ENCODE measurements around the gene CYP4F22.
"Not testable (repeated sequence)": the region's sequence is repeated elsewhere in the genome, so short reads cannot be mapped to it uniquely, and the experiment has no call there.

CYP4F22 gene

DNA sequence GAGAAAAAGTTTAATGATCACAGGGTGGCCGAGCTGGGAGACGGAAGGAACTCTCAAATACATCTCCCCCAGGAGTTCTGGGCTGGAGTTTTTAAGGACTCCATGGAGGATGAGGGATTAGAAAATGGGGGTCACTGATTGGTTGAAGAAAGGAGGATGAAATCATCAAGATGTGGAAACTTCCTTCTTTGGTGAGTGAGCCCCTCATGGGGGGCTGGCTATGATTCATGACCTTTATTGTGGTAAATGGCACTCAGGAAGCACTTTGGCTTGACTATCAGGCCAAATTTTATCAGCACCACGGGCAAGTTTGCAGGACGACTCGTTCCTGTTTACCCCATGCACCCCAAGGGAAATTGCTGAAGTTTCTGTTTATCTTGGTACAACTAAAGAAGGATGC lies 84.2 kb downstream of the CYP4F22 start:
- not testable (repeated sequence) for ATAC-seq; H3K4me3 Mint-ChIP-seq; DNase-seq; H3K4me1 Mint-ChIP-seq; H3K36me3 Mint-ChIP-seq (ENCODE audit: low read depth); H3K9me3 Mint-ChIP-seq; H3K27ac Mint-ChIP-seq
- H3K27me3 Mint-ChIP-seq, result peaks cover 26% of the 10 kb centered on the region

DNA sequence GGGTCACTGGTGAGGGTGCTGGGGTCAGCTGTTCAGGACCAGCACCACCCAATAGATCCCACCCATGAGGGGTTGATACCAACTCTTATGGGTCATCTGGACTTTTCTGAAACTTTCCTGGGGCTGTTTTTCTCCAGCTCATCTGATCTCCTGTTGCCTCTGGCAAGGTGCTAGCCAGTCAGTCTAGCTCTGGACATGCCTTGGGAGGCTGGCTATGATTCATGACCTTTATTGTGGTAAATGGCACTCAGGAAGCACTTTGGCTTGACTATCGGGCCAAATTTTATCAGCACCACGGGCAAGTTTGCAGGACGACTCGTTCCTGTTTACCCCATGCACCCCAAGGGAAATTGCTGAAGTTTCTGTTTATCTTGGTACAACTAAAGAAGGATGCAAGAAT lies 85.4 kb downstream of the CYP4F22 start:
- peaks cover 26% of the 10 kb centered on the region for H3K27me3 Mint-ChIP-seq
- not testable (repeated sequence) for H3K4me1 Mint-ChIP-seq; ATAC-seq; H3K9me3 Mint-ChIP-seq; DNase-seq; H3K4me3 Mint-ChIP-seq; H3K27ac Mint-ChIP-seq; H3K36me3 Mint-ChIP-seq (ENCODE audit: low read depth)

DNA sequence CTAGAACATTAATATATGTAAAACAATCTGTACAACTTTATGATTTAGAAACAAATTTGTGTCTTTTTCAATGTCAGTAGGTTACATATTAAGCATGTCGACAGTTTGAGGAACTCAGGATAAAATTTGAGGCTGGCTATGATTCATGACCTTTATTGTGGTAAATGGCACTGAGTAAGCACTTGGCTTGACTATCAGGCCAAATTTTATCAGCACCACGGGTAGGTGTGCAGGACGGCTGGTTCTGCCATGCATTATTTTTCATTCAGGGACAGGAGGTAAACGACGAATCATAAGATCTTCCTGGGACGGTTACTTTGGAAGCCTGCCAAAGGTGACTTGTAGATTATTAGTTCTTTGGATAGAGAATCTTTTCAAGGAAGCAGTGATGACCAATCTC lies 86.7 kb downstream of the CYP4F22 start:
- DNase-seq (no peak), ATAC-seq (no peak)
- no peak overlapping the region for H3K4me3 Mint-ChIP-seq
- no peak overlapping the region for H3K27ac Mint-ChIP-seq
- peaks cover 25% of the 10 kb centered on the region for H3K27me3 Mint-ChIP-seq
- no peaks in the 10 kb centered on the region for H3K4me1 Mint-ChIP-seq
- peaks cover 6% of the 10 kb centered on the region for H3K9me3 Mint-ChIP-seq
- H3K36me3 Mint-ChIP-seq (ENCODE audit: low read depth), result peaks cover 3% of the 10 kb centered on the region
